ENCODE results near the gene UFSP2. TPM values are rescaled to one million over a fixed set of nuclear protein-coding genes. Genes with fewer than 3 reads are reported as not detected.

UFSP2 gene
- total and polyA plus RNA-seq, 4 donors: 13.6 to 48.8 (median 21.9) TPM

GRCh38 chr4:185398618-185399017, 27.1 kb downstream of the UFSP2 start:
- TF ChIP-seq, protein P1, sequence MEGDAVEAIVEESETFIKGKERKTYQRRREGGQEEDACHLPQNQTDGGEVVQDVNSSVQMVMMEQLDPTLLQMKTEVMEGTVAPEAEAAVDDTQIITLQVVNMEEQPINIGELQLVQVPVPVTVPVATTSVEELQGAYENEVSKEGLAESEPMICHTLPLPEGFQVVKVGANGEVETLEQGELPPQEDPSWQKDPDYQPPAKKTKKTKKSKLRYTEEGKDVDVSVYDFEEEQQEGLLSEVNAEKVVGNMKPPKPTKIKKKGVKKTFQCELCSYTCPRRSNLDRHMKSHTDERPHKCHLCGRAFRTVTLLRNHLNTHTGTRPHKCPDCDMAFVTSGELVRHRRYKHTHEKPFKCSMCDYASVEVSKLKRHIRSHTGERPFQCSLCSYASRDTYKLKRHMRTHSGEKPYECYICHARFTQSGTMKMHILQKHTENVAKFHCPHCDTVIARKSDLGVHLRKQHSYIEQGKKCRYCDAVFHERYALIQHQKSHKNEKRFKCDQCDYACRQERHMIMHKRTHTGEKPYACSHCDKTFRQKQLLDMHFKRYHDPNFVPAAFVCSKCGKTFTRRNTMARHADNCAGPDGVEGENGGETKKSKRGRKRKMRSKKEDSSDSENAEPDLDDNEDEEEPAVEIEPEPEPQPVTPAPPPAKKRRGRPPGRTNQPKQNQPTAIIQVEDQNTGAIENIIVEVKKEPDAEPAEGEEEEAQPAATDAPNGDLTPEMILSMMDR (IDR thresholded peaks at IDR 0.05; ENCODE audit: control extremely low read depth, extremely low read depth): no peak
- H3K9ac ChIP-seq (ENCODE audit: insufficient read depth in 1 of 2, low read length in 2 of 2): no peak overlapping the region
- DNase-seq (no peak), ATAC-seq (ENCODE audit: insufficient read depth, low FRiP score) (no peak)
- no peak overlapping the region for H3K27ac ChIP-seq (ENCODE audit: low read depth in 1 of 2, low read length in 1 of 2)
- 48 to 77% methylated on average over 2 of the region's 2 CpGs for WGBS, 2 donors
- H3K4me3 ChIP-seq: no peak overlapping the region
- peaks cover 0 to 15% (median 9%) of the 10 kb centered on the region in 5 donors for H3K4me1 ChIP-seq (ENCODE audit: control insufficient read depth in 5 of 5, insufficient read depth in 5 of 5, low read length in 5 of 5)
- no peaks in the 10 kb centered on the region for H3K27me3 ChIP-seq (ENCODE audit: control insufficient read depth in 3 of 3, insufficient read depth in 3 of 3, low read length in 2 of 3)
- H3K36me3 ChIP-seq (ENCODE audit: control insufficient read depth in 4 of 4, insufficient read depth in 4 of 4, low read length in 4 of 4): peaks cover 2 to 21% (median 17%) of the 10 kb centered on the region in 4 donors
- H3K9me3 ChIP-seq (ENCODE audit: control insufficient read depth in 4 of 4, insufficient read depth in 3 of 4, low read length in 3 of 4): no peaks in the 10 kb centered on the region

GRCh38 chr4:185396724-185397385, 28.9 kb downstream of the UFSP2 start, which contains the start of gene ANKRD37:
Gene ANKRD37 (plus strand): TSS chr4:185396841. CDS start chr4:185396924, 83 bp downstream.
- peak within 1 kb of the TSS; percentile 56 for H3K4me3 ChIP-seq
- H3K4me1 ChIP-seq (ENCODE audit: control insufficient read depth in 5 of 5, insufficient read depth in 5 of 5, low read length in 5 of 5): peaks cover 0 to 15% (median 9%) of the 10 kb centered on the region in 5 donors
- DNase-seq (peak; percentile 59 to 65 (median 63)), ATAC-seq (ENCODE audit: insufficient read depth, low FRiP score) (peak; percentile 3)
- peak within 1 kb of the TSS; percentile 82 to 84 for H3K9ac ChIP-seq (ENCODE audit: insufficient read depth in 1 of 2, low read length in 2 of 2)
- WGBS, 2 donors: 8 to 15% methylated on average over 38 of the region's 38 CpGs
- H3K36me3 ChIP-seq (ENCODE audit: control insufficient read depth in 4 of 4, insufficient read depth in 4 of 4, low read length in 4 of 4): peaks cover under 1 to 13% (median 11%) of the 10 kb centered on the region in 4 donors
- peak within 1 kb of the TSS; percentile 94 to 100 for H3K27ac ChIP-seq (ENCODE audit: low read depth in 1 of 2, low read length in 1 of 2)
- TF ChIP-seq, protein P1 (IDR thresholded peaks at IDR 0.05; ENCODE audit: control extremely low read depth, extremely low read depth): no peak
- H3K27me3 ChIP-seq (ENCODE audit: control insufficient read depth in 3 of 3, insufficient read depth in 3 of 3, low read length in 2 of 3): no peaks in the 10 kb centered on the region
- H3K9me3 ChIP-seq (ENCODE audit: control insufficient read depth in 4 of 4, insufficient read depth in 3 of 4, low read length in 3 of 4): no peaks in the 10 kb centered on the region

- WGBS, 2 donors: 0 to 1% methylated on average over 91 to 98 of the region's 98 CpGs
- peak; percentile 95 for ATAC-seq (ENCODE audit: insufficient read depth, low FRiP score)
Observed at GRCh38 chr4:185395956-185396723, 29.6 kb downstream of the UFSP2 start.

More at GRCh38 chr4:185395956-185396723, 29.6 kb downstream of the UFSP2 start:
- peak; percentile 99 for DNase-seq
- no peaks in the 10 kb centered on the region for H3K9me3 ChIP-seq (ENCODE audit: control insufficient read depth in 4 of 4, insufficient read depth in 3 of 4, low read length in 3 of 4)
- TF ChIP-seq, protein P1 (IDR thresholded peaks at IDR 0.05; ENCODE audit: control extremely low read depth, extremely low read depth): no peak
- peak overlapping the region; percentile 94 to 100 for H3K27ac ChIP-seq (ENCODE audit: low read depth in 1 of 2, low read length in 1 of 2)
- peak overlapping the region; percentile 60 to 84 for H3K9ac ChIP-seq (ENCODE audit: insufficient read depth in 1 of 2, low read length in 2 of 2)
- peaks cover 0 to 15% (median 9%) of the 10 kb centered on the region in 5 donors for H3K4me1 ChIP-seq (ENCODE audit: control insufficient read depth in 5 of 5, insufficient read depth in 5 of 5, low read length in 5 of 5)
- H3K27me3 ChIP-seq (ENCODE audit: control insufficient read depth in 3 of 3, insufficient read depth in 3 of 3, low read length in 2 of 3): no peaks in the 10 kb centered on the region
- peak overlapping the region; percentile 56 for H3K4me3 ChIP-seq
- peaks cover 0 to 11% (median 10%) of the 10 kb centered on the region in 4 donors for H3K36me3 ChIP-seq (ENCODE audit: control insufficient read depth in 4 of 4, insufficient read depth in 4 of 4, low read length in 4 of 4)

Data from lung (tissue), 12 donors.